Adipocyte (in vitro differentiated cells): ENCODE results near the gene GULP1.
A peak's percentile ranks its signal among the peaks of the same experiment; 100 is the strongest.
"Not testable (repeated sequence)": the region's sequence is repeated elsewhere in the genome, so short reads cannot be mapped to it uniquely, and the experiment has no call there.

Source experiments
- DNase-seq: peaks from one replicate; pipeline ENCODE4 v3.0.0-alpha.2; 2015; ENCODE audit warnings: low read depth
- H3K27me3 ChIP-seq: replicated peaks from 2 replicates; pipeline ENCODE4 v1.7.0; 2013; ENCODE audit warnings: mild to moderate bottlenecking, low read length, moderate library complexity; ENCODE audit not compliant: control insufficient read depth, insufficient read depth
- H3K36me3 ChIP-seq: 2 replicates; pipeline ENCODE4 v1.7.0; 2013; ENCODE audit warnings: low read length, mild to moderate bottlenecking, moderate library complexity; ENCODE audit not compliant: control insufficient read depth, insufficient read depth, severe bottlenecking
- H3K4me1 ChIP-seq: 2 replicates; pipeline ENCODE4 v1.7.0; 2013; ENCODE audit warnings: mild to moderate bottlenecking, low read length, moderate library complexity; ENCODE audit not compliant: control insufficient read depth, insufficient read depth
- H3K4me3 ChIP-seq: 2 replicates; pipeline ENCODE4 v1.7.0; 2013; ENCODE audit warnings: mild to moderate bottlenecking, low read length, moderate library complexity
- H3K9ac ChIP-seq: 2 replicates; pipeline ENCODE4 v1.7.0; 2013; ENCODE audit warnings: mild to moderate bottlenecking, low read length, moderate library complexity
- H3K9me3 ChIP-seq: 2 replicates; pipeline ENCODE4 v1.7.0; 2013; ENCODE audit warnings: mild to moderate bottlenecking, low read length, moderate library complexity; ENCODE audit not compliant: control insufficient read depth

Gene GULP1

GRCh38 chr2:188293601-188294351 is 2.1 kb downstream of the GULP1 start:
- Histone ChIP-seq H3K4me3 (peak overlapping the region; percentile 94), H3K4me1 (peaks cover 23% of the 10 kb centered on the region), H3K9me3 (no peaks in the 10 kb centered on the region), H3K36me3 (no peaks in the 10 kb centered on the region), H3K9ac (peak overlapping the region; percentile 88), H3K27me3 (no peaks in the 10 kb centered on the region)
- peak; percentile 82 for DNase-seq

- Histone ChIP-seq H3K4me1 (peaks cover 23% of the 10 kb centered on the region), H3K36me3 (no peaks in the 10 kb centered on the region), H3K27me3 (no peaks in the 10 kb centered on the region), H3K9me3 (no peaks in the 10 kb centered on the region), H3K4me3 (peak overlapping the region; percentile 94), H3K9ac (peak overlapping the region; percentile 88)
- peak; percentile 51 for DNase-seq
These were observed 2.8 kb downstream of the GULP1 start for GRCh38 chr2:188294352-188294926.

- DNase-seq: peak; percentile 23
- Histone ChIP-seq H3K4me3 (peak overlapping the region; percentile 94), H3K36me3 (no peaks in the 10 kb centered on the region), H3K9ac (peak overlapping the region; percentile 88), H3K27me3 (no peaks in the 10 kb centered on the region), H3K9me3 (no peaks in the 10 kb centered on the region), H3K4me1 (peaks cover 23% of the 10 kb centered on the region)
These were observed 3.5 kb downstream of the GULP1 start for GRCh38 chr2:188295067-188295685.

DNA sequence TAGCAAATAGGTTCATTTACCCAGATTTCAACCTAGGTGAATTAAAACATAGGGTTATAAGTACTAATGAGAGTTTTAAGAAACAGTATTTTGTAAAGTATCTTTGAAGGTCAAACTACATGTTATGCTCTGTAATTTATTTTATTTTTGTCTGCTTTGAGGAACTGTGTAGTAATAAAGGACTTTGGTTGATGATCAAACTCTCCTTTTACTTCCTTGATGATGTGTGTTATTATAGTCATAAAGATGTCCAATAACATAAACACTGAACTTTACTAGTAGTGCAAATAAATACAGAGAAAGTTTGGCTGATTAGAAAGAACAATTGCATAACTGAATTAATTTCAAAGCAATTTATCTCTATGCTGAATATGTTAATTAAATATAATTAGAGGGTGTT is 6.3 kb downstream of the GULP1 start:
- DNase-seq: no peak
- Histone ChIP-seq H3K4me1 (peaks cover 24% of the 10 kb centered on the region), H3K36me3 (no peaks in the 10 kb centered on the region), H3K9ac (no peak overlapping the region), H3K27me3 (no peaks in the 10 kb centered on the region), H3K9me3 (no peaks in the 10 kb centered on the region), H3K4me3 (no peak overlapping the region)

GRCh38 chr2:188298937-188299371 is 7.3 kb downstream of the GULP1 start:
- H3K4me1 ChIP-seq: peaks cover 25% of the 10 kb centered on the region
- H3K9ac ChIP-seq, H3K4me3 ChIP-seq, H3K36me3 ChIP-seq, DNase-seq, H3K27me3 ChIP-seq, H3K9me3 ChIP-seq: not testable (repeated sequence)

DNA sequence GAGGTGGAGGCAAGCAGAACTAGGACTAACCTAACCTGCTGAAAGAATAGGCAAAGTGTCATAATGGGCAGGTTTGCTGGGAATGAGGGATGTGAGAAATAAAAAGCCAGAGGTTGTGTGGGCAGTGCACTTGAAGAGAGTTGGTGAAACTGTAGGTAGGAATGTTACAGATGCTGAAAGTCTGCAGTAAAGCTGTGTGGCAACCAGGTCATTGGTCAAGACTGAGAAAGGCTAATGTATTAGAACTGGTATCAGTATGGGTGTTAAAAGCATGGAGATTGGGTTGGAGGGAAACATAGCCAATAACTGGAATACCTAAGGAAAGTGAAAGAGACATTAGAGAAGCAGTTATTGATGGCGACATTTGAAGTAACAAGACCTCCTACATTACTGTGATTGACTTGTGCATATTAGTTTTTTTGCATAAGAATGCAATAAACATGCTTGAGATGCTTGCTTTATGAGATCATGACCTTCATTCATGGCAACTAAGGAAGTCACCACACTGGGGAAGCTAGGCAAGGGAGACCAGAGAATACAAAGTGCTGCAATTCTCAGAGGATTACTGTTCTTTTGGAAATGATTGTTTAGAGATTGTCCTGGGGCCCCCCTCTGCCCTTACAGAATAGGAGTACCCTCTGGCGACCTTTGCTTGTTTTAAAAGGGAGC is 11.8 kb downstream of the GULP1 start:
- DNase-seq: peak; percentile 70
- Histone ChIP-seq H3K4me1 (peaks cover 23% of the 10 kb centered on the region), H3K27me3 (no peaks in the 10 kb centered on the region), H3K36me3 (no peaks in the 10 kb centered on the region), H3K4me3 (peak overlapping the region; percentile 2), H3K9ac (no peak overlapping the region), H3K9me3 (no peaks in the 10 kb centered on the region)

- H3K9ac ChIP-seq: no peak overlapping the region
- DNase-seq: no peak
- H3K4me1 ChIP-seq: peaks cover 23% of the 10 kb centered on the region
- no peaks in the 10 kb centered on the region for H3K27me3 ChIP-seq
- H3K9me3 ChIP-seq: no peaks in the 10 kb centered on the region
- no peaks in the 10 kb centered on the region for H3K36me3 ChIP-seq
- H3K4me3 ChIP-seq: no peak overlapping the region
These were observed 13.6 kb downstream of the GULP1 start for GRCh38 chr2:188305271-188305670.

DNA sequence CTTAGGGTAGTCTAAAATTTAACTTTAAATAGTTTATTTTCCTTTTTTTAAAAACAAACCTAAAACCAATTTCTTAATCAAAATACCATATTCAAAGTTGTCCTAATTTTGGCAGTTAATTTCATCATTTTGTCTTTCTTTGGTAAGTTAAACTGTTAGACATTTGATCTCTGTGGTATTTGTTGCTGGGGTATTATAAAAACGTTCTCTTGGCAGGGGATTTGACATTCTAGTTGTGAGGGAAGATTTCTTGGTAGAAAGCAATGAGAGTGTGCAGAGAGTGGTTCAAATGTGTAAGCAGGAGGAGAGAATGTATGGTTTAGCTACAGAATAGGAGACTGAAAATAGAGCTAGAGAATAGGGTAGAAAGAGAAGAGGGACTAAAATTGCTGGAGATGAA is 14.6 kb downstream of the GULP1 start:
- H3K4me1 ChIP-seq: peaks cover 23% of the 10 kb centered on the region
- H3K36me3 ChIP-seq: no peaks in the 10 kb centered on the region
- H3K9me3 ChIP-seq: no peaks in the 10 kb centered on the region
- peak; percentile 66 for DNase-seq
- no peaks in the 10 kb centered on the region for H3K27me3 ChIP-seq
- H3K9ac ChIP-seq: no peak overlapping the region
- no peak overlapping the region for H3K4me3 ChIP-seq

DNA sequence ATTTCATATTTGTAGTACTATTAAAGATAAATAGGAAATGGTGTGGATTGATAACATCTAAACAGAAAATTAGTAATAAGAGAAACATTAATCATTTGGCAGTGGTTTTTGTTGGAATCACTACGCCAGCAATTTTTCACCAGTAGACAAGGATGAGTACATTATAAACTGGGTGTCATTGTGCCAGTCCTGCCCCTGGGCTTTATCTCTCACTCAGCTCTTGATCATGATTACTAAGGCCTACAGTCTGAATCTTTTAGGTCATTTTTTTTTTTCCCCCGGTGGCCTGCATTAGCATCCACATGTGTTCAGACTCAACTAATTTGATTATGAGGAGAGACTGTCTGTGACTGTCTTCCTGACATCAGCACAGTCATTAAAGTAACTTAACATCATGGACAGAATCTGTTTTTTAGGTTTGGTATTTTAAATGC is 16.2 kb downstream of the GULP1 start:
- Histone ChIP-seq H3K4me1 (peaks cover 23% of the 10 kb centered on the region), H3K4me3 (no peak overlapping the region), H3K9me3 (no peaks in the 10 kb centered on the region), H3K27me3 (no peaks in the 10 kb centered on the region), H3K36me3 (no peaks in the 10 kb centered on the region), H3K9ac (no peak overlapping the region)
- DNase-seq: no peak

DNA sequence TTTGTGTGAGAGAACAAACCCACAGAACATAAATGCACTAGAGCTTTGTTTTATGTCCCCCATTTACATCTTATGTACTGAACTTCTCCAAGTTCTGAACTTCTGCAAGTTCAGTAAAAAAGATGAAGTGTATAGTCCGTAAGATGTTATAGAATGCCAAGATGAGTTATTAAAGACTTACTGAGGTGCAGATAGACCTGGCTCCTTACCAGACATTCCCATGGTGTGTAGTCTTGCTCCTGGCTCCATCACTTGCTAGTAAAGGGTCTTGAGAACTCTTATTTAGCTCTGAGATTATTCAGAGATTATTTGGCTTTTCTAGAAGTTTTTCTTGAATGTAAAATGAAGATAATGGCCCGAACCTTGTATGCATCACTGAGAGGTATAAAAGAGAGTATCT is 16.8 kb downstream of the GULP1 start:
- DNase-seq: no peak
- Histone ChIP-seq H3K4me1 (peaks cover 17% of the 10 kb centered on the region), H3K36me3 (no peaks in the 10 kb centered on the region), H3K4me3 (no peak overlapping the region), H3K9me3 (no peaks in the 10 kb centered on the region), H3K9ac (no peak overlapping the region), H3K27me3 (no peaks in the 10 kb centered on the region)

DNA sequence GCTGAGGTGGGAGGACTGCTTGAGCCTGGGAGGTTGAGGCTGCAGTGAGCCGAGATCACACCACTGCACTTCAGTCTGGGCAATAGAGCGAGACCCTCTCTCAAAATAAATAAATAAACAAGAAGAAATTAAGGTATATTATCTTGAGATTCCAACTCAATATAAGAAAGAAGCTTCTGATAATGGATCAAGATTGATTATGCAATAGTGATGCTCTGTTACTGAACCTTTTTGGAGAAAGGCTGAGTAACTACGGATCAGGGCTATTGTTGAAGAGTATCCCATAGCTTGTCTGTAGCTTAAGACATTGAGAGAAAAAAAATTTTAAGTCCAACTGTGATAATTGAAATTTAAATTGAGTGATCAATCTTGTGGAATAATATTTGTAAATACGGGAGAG is 17.7 kb downstream of the GULP1 start:
- DNase-seq: no peak
- H3K4me3 ChIP-seq: no peak overlapping the region
- H3K9ac ChIP-seq: no peak overlapping the region
- H3K9me3 ChIP-seq: no peaks in the 10 kb centered on the region
- no peaks in the 10 kb centered on the region for H3K36me3 ChIP-seq
- H3K27me3 ChIP-seq: no peaks in the 10 kb centered on the region
- H3K4me1 ChIP-seq: peaks cover 9% of the 10 kb centered on the region
